ENCODE results near the gene POLD4.

The POLD4 gene

DNA sequence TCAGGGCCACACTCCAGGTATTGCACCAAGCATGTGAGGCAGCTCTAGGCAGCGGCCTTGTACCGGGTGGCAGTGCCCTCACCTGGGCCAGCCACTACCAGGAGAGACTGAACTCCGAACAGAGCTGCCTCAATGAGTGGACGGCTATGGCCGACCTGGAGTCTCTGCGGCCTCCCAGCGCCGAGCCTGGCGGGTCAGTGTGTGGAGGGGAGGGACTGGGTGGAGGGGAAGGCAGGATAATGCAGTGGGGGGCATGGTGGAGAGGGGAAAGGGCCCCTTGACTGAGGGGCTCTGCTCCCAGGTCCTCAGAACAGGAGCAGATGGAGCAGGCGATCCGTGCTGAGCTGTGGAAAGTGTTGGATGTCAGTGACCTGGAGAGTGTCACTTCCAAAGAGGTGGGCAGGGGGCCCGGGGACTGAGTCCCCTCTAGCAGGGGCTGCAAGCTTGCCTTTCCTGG lies 45.8 kb downstream of the POLD4 start:
- Histone ChIP-seq H3K4me3 (replicated peaks; ENCODE audit: low read depth, low read length) (no peak overlapping the region), H3K36me3 (ENCODE audit: control insufficient read depth, insufficient read depth, low read length) (no peaks in the 10 kb centered on the region; the same call in none of the 2 replicates), H3K27me3 (replicated peaks; ENCODE audit: control insufficient read depth, insufficient read depth, low read length) (no peaks in the 10 kb centered on the region)
- TF ChIP-seq, protein P1, sequence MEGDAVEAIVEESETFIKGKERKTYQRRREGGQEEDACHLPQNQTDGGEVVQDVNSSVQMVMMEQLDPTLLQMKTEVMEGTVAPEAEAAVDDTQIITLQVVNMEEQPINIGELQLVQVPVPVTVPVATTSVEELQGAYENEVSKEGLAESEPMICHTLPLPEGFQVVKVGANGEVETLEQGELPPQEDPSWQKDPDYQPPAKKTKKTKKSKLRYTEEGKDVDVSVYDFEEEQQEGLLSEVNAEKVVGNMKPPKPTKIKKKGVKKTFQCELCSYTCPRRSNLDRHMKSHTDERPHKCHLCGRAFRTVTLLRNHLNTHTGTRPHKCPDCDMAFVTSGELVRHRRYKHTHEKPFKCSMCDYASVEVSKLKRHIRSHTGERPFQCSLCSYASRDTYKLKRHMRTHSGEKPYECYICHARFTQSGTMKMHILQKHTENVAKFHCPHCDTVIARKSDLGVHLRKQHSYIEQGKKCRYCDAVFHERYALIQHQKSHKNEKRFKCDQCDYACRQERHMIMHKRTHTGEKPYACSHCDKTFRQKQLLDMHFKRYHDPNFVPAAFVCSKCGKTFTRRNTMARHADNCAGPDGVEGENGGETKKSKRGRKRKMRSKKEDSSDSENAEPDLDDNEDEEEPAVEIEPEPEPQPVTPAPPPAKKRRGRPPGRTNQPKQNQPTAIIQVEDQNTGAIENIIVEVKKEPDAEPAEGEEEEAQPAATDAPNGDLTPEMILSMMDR (IDR thresholded peaks at IDR 0.05; ENCODE audit: insufficient read depth, low read length, poor library complexity, severe bottlenecking), result no peak
- DNase-seq (ENCODE audit: extremely low read depth, insufficient read length), result no peak

DNA sequence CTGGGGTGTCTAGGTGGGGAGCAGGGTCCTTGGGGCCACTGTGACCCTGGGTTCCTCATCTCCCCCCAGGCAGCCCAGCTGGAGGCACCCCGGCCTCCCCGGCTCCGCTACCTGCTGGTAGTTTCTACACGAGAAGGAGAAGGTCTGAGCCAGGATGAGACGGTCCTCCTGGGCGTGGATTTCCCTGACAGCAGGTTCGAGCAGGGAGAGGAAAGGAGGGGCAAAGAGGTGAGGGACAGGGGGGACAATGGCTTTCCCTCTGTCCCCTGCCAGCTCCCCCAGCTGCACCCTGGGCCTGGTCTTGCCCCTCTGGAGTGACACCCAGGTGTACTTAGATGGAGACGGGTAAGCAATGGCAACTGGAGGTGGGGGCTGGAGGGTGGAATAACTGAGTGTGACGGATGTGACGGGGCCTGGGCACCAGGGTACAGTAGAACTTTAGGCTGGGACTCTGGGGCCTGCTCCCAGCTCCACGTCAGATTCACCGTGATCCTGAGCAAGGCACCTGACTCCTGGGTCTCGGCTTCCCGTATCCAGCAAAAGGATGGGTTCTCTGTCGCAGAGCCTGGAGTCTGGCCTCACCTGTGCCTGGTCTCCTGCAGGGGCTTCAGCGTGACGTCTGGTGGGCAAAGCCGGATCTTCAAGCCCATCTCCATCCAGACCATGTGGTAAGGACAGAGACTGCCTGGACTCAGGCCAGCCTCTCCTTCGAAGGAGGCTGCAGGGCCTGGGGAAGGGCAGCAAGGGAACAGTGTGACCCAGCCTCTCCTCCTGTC lies 46.4 kb downstream of the POLD4 start:
- Histone ChIP-seq H3K27me3 (replicated peaks; ENCODE audit: control insufficient read depth, insufficient read depth, low read length) (no peaks in the 10 kb centered on the region), H3K36me3 (ENCODE audit: control insufficient read depth, insufficient read depth, low read length) (peaks cover 2% of the 10 kb centered on the region), H3K4me3 (replicated peaks; ENCODE audit: low read depth, low read length) (no peak overlapping the region)
- DNase-seq (ENCODE audit: extremely low read depth, insufficient read length), result no peak
- TF ChIP-seq, protein P1 (IDR thresholded peaks at IDR 0.05; ENCODE audit: insufficient read depth, low read length, poor library complexity, severe bottlenecking), result no peak

DNA sequence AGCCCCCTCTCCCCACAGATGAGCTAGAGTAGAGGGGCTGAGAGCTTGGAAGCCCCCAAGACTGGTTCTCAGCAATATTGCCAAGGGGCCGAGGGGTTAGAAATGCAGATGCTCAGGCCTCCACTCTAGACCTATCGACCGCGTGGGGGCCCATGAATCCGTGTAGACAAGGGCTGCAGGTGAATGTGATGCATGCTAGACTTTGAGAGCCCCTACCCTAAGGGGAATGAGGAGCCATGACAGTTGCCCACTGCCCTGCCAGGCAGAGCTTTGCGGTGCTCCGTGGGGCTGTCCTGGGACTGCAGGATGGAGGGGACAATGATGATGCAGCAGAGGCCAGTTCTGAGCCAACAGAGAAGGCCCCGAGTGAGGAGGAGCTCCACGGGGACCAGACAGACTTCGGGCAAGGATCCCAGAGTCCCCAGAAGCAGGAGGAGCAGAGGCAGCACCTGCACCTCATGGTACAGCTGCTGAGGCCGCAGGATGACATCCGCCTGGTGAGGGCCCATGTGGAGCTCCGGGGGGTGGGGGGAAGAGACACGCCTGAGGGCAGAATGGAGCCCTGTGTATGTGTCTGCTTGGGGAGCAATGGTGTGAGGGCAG lies 48.7 kb downstream of the POLD4 start:
- no peak for DNase-seq (ENCODE audit: extremely low read depth, insufficient read length)
- Histone ChIP-seq H3K36me3 (ENCODE audit: control insufficient read depth, insufficient read depth, low read length) (peaks cover 20% of the 10 kb centered on the region), H3K4me3 (replicated peaks; ENCODE audit: low read depth, low read length) (no peak overlapping the region), H3K27me3 (replicated peaks; ENCODE audit: control insufficient read depth, insufficient read depth, low read length) (no peaks in the 10 kb centered on the region)
- TF ChIP-seq, protein P1 (IDR thresholded peaks at IDR 0.05; ENCODE audit: insufficient read depth, low read length, poor library complexity, severe bottlenecking), result no peak

DNA sequence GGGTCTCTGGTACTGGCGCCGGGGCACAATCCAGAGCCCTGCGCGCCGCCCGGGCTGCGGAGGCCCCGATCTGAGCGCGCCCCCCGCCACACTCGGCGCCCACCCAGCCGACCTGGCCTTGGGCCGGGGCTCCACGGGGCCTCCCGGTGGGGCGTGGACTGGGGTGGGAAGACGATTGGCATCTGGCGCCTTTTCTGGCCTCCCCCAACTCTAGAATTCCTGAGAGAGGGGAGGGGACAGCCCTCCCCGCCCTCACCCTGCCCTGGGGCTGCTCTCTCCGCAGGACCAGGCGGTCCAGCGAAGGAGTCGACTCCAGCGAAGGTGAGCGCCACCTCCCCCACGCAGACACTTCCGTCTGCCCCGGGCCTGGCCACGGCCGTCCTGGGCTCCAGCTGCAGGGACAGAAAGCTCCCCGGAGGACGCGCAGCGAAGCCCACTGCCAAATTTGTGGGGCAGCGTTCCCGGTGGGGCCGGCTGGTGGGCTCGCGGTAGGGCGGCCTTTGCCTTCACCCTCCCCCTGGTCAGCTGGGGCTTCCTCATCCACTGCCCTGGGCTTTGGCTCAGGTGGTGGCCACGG lies 49.4 kb downstream of the POLD4 start:
- Histone ChIP-seq H3K4me3 (replicated peaks; ENCODE audit: low read depth, low read length) (peak overlapping the region; percentile 51), H3K36me3 (ENCODE audit: control insufficient read depth, insufficient read depth, low read length) (peaks cover 26% of the 10 kb centered on the region), H3K27me3 (replicated peaks; ENCODE audit: control insufficient read depth, insufficient read depth, low read length) (no peaks in the 10 kb centered on the region)
- TF ChIP-seq, protein P1 (IDR thresholded peaks at IDR 0.05; ENCODE audit: insufficient read depth, low read length, poor library complexity, severe bottlenecking), result no peak
- DNase-seq (ENCODE audit: extremely low read depth, insufficient read length), result no peak

DNA sequence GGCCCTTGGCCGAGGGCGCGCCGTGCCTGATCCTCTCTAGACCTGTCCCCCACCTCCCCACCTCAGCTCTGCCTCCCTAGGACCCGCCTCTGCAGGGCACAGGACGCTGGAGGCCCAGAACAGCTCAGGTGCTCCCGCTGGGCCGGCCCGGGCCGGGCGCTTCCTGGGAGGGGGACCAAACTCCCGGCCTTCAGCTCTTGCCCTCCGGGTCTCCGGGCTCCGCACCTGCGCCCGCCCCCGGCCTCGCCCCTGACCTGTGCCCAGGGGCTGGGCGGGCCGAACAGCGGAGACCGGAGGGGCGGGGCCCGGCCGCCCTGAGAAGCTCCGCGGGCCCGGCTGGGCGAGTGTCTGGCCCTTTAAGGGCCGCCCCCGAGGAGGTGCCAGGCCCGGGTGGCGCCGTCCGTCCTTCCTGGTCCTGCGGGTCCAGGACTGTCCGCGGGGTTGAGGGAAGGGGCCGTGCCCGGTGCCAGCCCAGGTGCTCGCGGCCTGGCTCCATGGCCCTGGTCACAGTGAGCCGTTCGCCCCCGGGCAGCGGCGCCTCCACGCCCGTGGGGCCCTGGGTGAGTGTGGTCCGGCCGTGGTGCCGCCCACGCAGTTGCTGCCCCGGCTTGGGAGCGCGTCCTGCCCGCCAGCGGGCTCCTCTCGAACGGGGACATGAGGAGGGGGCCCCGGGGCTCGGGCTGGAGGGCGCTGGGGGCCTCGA lies 50.1 kb downstream of the POLD4 start, which contains the start of gene SSH3:
Gene SSH3, plus strand, starts transcription at position 399 of the 703 bp plus-strand sequence. Its CDS starts 96 bp downstream, at position 495.
- TF ChIP-seq, protein P1 (IDR thresholded peaks at IDR 0.05; ENCODE audit: insufficient read depth, low read length, poor library complexity, severe bottlenecking), result no peak
- DNase-seq (ENCODE audit: extremely low read depth, insufficient read length), result no peak
- Histone ChIP-seq H3K4me3 (replicated peaks; ENCODE audit: low read depth, low read length) (peak within 1 kb of the TSS; percentile 51), H3K27me3 (replicated peaks; ENCODE audit: control insufficient read depth, insufficient read depth, low read length) (no peaks in the 10 kb centered on the region), H3K36me3 (ENCODE audit: control insufficient read depth, insufficient read depth, low read length) (peaks cover 27% of the 10 kb centered on the region)
